Measurements from ENCODE around the gene KIRREL3.

The KIRREL3 gene

DNA sequence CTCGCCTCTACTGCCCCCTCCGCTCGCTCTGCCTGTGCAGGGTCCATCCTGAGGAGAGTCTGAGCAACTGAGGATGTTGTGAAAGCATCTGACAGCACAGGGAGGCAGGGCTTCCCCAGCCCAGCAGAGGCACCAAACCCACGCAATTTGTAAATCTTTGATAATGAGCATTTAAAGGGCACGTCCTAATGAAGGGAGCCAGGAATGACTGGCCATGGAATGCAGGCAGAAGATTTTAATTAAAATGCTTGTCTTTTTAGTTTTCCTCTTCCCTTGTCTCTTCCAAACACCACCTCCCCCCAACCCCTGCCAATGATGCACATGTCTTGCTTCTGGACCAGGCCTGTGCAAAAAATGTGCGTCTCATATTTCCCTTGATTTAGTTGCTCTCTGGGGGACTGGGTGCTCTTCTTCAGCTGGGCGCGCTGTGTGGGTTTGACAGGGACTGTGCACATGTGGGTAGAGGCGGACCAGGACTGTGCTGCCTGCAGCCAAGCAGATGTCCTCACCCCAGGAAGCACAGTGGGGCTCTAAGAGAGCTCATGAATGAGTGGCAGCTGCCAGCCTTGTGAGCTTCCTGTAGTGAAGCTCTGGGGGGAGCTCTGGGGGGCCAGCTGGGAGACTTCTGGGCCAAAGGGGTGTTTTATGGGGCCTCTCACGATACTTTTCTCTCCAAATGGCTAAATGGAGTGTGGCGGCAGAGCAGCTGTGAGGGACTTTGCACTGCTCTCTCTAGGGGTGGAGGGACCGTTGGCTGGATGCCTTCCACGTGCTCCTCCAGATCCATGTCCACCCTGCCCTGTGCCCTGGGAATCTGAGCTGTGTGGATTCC is 371.6 kb downstream of the KIRREL3 start:
- Histone ChIP-seq H3K27ac (no peak overlapping the region), H3K9me3 (no peaks in the 10 kb centered on the region), H3K4me1 (ENCODE audit: control insufficient read depth in 1 of 2, insufficient read depth in 1 of 2, low read depth in 1 of 2, low read length in 1 of 2) (no peaks in the 10 kb centered on the region), H3K4me3 (ENCODE audit: low read depth in 1 of 2, low read length in 1 of 2) (no peak overlapping the region), H3K36me3 (no peaks in the 10 kb centered on the region), H3K27me3 (no peaks in the 10 kb centered on the region)
- TF ChIP-seq, protein P1, sequence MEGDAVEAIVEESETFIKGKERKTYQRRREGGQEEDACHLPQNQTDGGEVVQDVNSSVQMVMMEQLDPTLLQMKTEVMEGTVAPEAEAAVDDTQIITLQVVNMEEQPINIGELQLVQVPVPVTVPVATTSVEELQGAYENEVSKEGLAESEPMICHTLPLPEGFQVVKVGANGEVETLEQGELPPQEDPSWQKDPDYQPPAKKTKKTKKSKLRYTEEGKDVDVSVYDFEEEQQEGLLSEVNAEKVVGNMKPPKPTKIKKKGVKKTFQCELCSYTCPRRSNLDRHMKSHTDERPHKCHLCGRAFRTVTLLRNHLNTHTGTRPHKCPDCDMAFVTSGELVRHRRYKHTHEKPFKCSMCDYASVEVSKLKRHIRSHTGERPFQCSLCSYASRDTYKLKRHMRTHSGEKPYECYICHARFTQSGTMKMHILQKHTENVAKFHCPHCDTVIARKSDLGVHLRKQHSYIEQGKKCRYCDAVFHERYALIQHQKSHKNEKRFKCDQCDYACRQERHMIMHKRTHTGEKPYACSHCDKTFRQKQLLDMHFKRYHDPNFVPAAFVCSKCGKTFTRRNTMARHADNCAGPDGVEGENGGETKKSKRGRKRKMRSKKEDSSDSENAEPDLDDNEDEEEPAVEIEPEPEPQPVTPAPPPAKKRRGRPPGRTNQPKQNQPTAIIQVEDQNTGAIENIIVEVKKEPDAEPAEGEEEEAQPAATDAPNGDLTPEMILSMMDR (IDR thresholded peaks at IDR 0.05), result no peak

DNA sequence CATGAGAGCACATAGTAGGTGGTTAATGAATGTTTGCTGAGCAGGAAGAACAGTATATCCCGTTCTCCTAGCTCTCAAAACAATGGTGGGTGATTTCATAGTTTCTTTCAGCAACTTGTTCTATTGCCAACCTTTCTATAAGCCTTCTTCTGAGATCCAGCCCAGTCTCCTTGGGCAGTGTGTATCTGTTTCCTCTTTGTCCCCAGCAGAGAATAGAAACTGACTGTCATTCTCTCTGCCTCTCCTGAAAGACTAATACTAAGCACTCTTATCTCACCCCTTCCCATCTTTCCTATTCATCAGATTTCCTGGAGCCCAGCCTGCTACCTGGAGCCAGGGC is 372.1 kb downstream of the KIRREL3 start:
- Histone ChIP-seq H3K27ac (no peak overlapping the region), H3K36me3 (no peaks in the 10 kb centered on the region), H3K27me3 (no peaks in the 10 kb centered on the region), H3K9me3 (no peaks in the 10 kb centered on the region), H3K4me1 (ENCODE audit: control insufficient read depth in 1 of 2, insufficient read depth in 1 of 2, low read depth in 1 of 2, low read length in 1 of 2) (no peaks in the 10 kb centered on the region), H3K4me3 (ENCODE audit: low read depth in 1 of 2, low read length in 1 of 2) (no peak overlapping the region)
- TF ChIP-seq, protein P1 (IDR thresholded peaks at IDR 0.05), result no peak

DNA sequence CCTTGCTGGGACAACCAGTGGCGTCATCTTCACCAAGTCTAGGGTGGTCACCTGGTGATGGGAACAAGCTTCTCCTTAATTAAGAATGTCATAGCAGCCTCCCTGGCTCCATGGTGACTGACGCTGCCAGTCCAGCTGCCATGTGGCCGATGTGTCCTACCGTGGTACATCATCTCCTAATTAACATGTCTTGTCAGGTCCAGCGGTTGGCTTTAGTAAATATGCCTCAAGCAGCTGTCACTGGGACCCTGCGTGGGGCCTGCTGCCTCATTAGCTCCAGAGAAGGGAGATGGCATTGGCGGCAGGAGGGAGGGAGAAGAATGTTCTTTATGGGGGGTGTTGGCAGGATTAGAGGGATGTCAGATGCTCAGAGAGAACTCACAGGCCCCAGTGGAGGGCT is 373.1 kb downstream of the KIRREL3 start:
- Histone ChIP-seq H3K27ac (no peak overlapping the region), H3K36me3 (no peaks in the 10 kb centered on the region), H3K27me3 (peaks cover 1% of the 10 kb centered on the region), H3K4me1 (ENCODE audit: control insufficient read depth in 1 of 2, insufficient read depth in 1 of 2, low read depth in 1 of 2, low read length in 1 of 2) (no peaks in the 10 kb centered on the region), H3K4me3 (ENCODE audit: low read depth in 1 of 2, low read length in 1 of 2) (no peak overlapping the region), H3K9me3 (no peaks in the 10 kb centered on the region)
- TF ChIP-seq, protein P1 (IDR thresholded peaks at IDR 0.05), result no peak

DNA sequence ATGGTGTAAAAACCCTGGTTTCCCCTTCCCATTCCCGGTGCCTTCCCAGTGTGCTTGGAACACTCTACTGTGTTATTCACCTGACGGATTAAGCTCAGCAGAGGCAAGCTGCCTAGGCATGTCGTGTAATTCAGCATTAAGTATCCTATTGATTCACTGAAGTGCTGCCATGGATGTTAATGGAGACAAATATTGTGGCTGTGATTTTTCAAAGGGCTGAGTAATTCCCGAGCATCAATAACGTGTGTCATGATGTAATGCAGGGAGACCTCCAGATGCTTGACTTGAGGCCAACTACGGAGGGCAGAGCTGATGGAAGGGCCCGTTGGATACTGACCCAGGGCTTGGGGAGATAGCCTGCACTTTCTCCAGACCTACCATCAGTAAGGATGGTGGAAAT is 376.1 kb downstream of the KIRREL3 start:
- Histone ChIP-seq H3K27me3 (peaks cover 8% of the 10 kb centered on the region), H3K4me3 (ENCODE audit: low read depth in 1 of 2, low read length in 1 of 2) (no peak overlapping the region), H3K27ac (no peak overlapping the region), H3K4me1 (ENCODE audit: control insufficient read depth in 1 of 2, insufficient read depth in 1 of 2, low read depth in 1 of 2, low read length in 1 of 2) (no peaks in the 10 kb centered on the region), H3K9me3 (no peaks in the 10 kb centered on the region), H3K36me3 (no peaks in the 10 kb centered on the region)
- TF ChIP-seq, protein P1 (IDR thresholded peaks at IDR 0.05), result no peak

DNA sequence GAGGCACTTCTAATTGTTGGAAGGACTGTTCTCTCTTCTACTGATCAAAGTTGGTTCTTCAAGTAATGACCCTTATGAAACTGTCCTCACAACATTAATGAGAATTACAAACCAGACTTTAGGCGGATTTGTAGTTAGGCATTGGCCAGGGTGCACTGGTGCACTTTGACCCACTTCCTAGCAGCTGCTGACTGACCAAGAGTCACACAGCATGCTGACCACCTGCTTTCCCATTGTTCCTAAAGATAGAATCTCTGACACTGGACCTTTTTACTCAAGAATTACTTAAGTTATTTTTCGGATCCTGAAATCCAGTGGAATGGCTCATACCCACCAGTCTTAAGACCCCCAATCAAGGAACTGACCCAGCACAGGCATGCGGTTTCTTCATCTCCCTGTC is 381.1 kb downstream of the KIRREL3 start:
- H3K4me3 ChIP-seq (ENCODE audit: low read depth in 1 of 2, low read length in 1 of 2), result no peak overlapping the region
- no peaks in the 10 kb centered on the region for H3K9me3 ChIP-seq
- H3K27me3 ChIP-seq, result peaks cover 8% of the 10 kb centered on the region
- H3K27ac ChIP-seq, result no peak overlapping the region
- TF ChIP-seq, protein P1 (IDR thresholded peaks at IDR 0.05), result no peak
- no peaks in the 10 kb centered on the region for H3K4me1 ChIP-seq (ENCODE audit: control insufficient read depth in 1 of 2, insufficient read depth in 1 of 2, low read depth in 1 of 2, low read length in 1 of 2)
- H3K36me3 ChIP-seq, result no peaks in the 10 kb centered on the region

Measured in neutrophil (primary cell).